Astrocyte (in vitro differentiated cells and primary cell): ENCODE results near the gene TRERF1. TPM values are rescaled to one million over a fixed set of nuclear protein-coding genes. Genes with fewer than 3 reads are reported as not detected.

Source experiments
- DNase-seq: peaks from one replicate; pipeline ENCODE4 v3.0.0-alpha.2; 2010; ENCODE audit warnings: low read depth
- FAIRE-seq: peaks from 2 replicates; lab custom pipeline; 2011; peaks lifted over from hg19 to GRCh38; lab: Jason Lieb, UNC
- H2AFZ ChIP-seq: 2 replicates; pipeline ENCODE4 v1.6.0; 2012; ENCODE audit warnings: low read depth, low read length, inconsistent platforms
- H3K27ac ChIP-seq: 2 replicates; pipeline ENCODE4 v1.5.1; 2011; ENCODE audit warnings: low read depth, low read length, inconsistent platforms
- H3K27me3 ChIP-seq: 2 replicates; pipeline ENCODE4 v1.6.0; 2011; ENCODE audit warnings: low read length, inconsistent platforms; ENCODE audit not compliant: insufficient read depth
- H3K36me3 ChIP-seq: 2 replicates; pipeline ENCODE4 v1.5.1; 2011; ENCODE audit warnings: low read length, inconsistent platforms; ENCODE audit not compliant: insufficient read depth
- H3K4me1 ChIP-seq: 2 replicates; pipeline ENCODE4 v1.5.1; 2011; ENCODE audit warnings: low read length, inconsistent platforms; ENCODE audit not compliant: insufficient read depth
- H3K4me2 ChIP-seq: 2 replicates; pipeline ENCODE4 v1.6.0; 2012; ENCODE audit warnings: low read length, inconsistent platforms
- H3K4me3 ChIP-seq: 2 replicates; pipeline ENCODE4 v1.5.1; 2011; ENCODE audit warnings: low read depth, mild to moderate bottlenecking, low read length, inconsistent platforms; ENCODE audit not compliant: insufficient read depth
- H3K79me2 ChIP-seq: 2 replicates; pipeline ENCODE4 v1.6.0; 2012; ENCODE audit warnings: mild to moderate bottlenecking, low read length, inconsistent platforms; ENCODE audit not compliant: insufficient read depth
- H3K9ac ChIP-seq: 2 replicates; pipeline ENCODE4 v1.6.0; 2012; ENCODE audit warnings: mild to moderate bottlenecking, low read length, inconsistent platforms
- H3K9me3 ChIP-seq: 2 replicates; pipeline ENCODE4 v1.5.1; 2012; ENCODE audit warnings: low read depth, mild to moderate bottlenecking, low read length, inconsistent platforms; ENCODE audit not compliant: insufficient read depth
- H4K20me1 ChIP-seq: 2 replicates; pipeline ENCODE4 v1.6.0; 2012; ENCODE audit warnings: low read length, inconsistent platforms; ENCODE audit not compliant: insufficient read depth
- H3K27ac Mint-ChIP-seq: one replicate; pipeline ENCODE4 v1.8.0; 2021; ENCODE audit warnings: mild to moderate bottlenecking, mixed read lengths; ENCODE audit not compliant: unreplicated experiment
- H3K27me3 Mint-ChIP-seq: one replicate; pipeline ENCODE4 v1.8.0; 2021; ENCODE audit warnings: low read depth, mixed read lengths; ENCODE audit not compliant: unreplicated experiment
- H3K36me3 Mint-ChIP-seq: one replicate; pipeline ENCODE4 v1.8.0; 2021; ENCODE audit warnings: low read depth, mixed read lengths; ENCODE audit not compliant: unreplicated experiment
- H3K4me1 Mint-ChIP-seq: one replicate; pipeline ENCODE4 v1.8.0; 2021; ENCODE audit warnings: low read depth, mixed read lengths; ENCODE audit not compliant: unreplicated experiment
- H3K4me3 Mint-ChIP-seq: one replicate; pipeline ENCODE4 v1.8.0; 2021; ENCODE audit warnings: mild to moderate bottlenecking, moderate library complexity, mixed read lengths; ENCODE audit not compliant: unreplicated experiment
- H3K9me3 Mint-ChIP-seq: one replicate; pipeline ENCODE4 v1.8.0; 2021; ENCODE audit warnings: mild to moderate bottlenecking, mixed read lengths; ENCODE audit not compliant: unreplicated experiment
- EZH2 ChIP-seq: IDR thresholded peaks from 2 replicates; pipeline ENCODE4 v1.6.1; 2012; ENCODE audit warnings: mild to moderate bottlenecking, low read length, inconsistent platforms; ENCODE audit not compliant: insufficient read depth
- total RNA-seq: library from RNA; stranded (reverse); gene quantifications from 2 replicates; pipeline ENCODE4 v1.2.1, GENCODE V29; 2021
- TF ChIP-seq, protein P1 (sequence below): IDR thresholded peaks from 2 replicates; pipeline ENCODE4 v1.5.1; 2011; ENCODE audit warnings: low read depth, mild to moderate bottlenecking, inconsistent platforms, low read length, moderate library complexity; ENCODE audit not compliant: insufficient read depth

TRERF1 gene
- total RNA-seq, 1 donor from 2014 or later: 8.6 TPM

DNA sequence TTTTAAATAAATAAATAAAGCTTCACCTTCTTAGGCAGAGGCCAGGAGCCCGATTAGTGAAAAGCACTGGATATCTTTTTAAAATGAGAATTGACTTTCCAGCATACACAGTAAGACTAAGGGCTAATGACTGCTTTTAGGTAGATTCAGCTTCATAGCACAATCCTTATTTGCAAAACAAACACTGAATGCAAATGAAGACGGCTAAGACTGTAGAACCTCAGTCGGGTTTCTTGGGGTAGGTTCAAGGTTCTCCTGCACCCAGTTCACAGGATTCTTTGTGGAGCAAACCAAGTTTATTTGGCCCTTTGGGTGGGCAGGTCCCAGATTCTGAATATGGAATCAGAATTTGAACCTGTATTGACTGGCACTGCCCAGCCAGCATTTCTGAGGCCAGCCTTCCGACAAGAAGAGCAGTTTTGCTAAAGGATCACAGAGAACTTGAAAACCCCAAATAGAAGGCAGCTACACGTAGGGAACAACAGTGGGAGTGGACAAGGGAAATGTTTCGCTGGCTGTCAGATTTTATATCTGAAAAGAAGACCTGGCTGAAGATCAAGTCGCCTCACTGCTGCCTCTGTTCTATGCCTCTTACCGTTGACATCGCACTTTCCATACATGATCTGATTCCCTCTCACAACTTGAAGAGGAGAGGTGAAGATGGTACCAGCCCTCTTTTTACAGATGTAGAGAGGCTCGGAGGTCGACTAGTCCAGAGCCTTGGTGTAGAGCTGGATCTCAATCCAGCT is 8.2 kb downstream of the TRERF1 start:
- Histone ChIP-seq H4K20me1 (peaks cover 44% of the 10 kb centered on the region), H3K4me2 (no peak overlapping the region), H3K79me2 (peaks cover 74% of the 10 kb centered on the region), H3K9me3 (no peaks in the 10 kb centered on the region), H3K27me3 (no peaks in the 10 kb centered on the region), H3K4me3 (no peak overlapping the region), H3K9ac (no peak overlapping the region), H3K27ac (no peak overlapping the region), H3K36me3 (no peaks in the 10 kb centered on the region), H3K4me1 (peaks cover 17% of the 10 kb centered on the region), H2AFZ (no peak overlapping the region)
- peaks cover 15% of the 10 kb centered on the region for H3K36me3 Mint-ChIP-seq
- H3K4me1 Mint-ChIP-seq: peaks cover 44% of the 10 kb centered on the region
- H3K9me3 Mint-ChIP-seq: no peaks in the 10 kb centered on the region
- TF ChIP-seq, protein P1, sequence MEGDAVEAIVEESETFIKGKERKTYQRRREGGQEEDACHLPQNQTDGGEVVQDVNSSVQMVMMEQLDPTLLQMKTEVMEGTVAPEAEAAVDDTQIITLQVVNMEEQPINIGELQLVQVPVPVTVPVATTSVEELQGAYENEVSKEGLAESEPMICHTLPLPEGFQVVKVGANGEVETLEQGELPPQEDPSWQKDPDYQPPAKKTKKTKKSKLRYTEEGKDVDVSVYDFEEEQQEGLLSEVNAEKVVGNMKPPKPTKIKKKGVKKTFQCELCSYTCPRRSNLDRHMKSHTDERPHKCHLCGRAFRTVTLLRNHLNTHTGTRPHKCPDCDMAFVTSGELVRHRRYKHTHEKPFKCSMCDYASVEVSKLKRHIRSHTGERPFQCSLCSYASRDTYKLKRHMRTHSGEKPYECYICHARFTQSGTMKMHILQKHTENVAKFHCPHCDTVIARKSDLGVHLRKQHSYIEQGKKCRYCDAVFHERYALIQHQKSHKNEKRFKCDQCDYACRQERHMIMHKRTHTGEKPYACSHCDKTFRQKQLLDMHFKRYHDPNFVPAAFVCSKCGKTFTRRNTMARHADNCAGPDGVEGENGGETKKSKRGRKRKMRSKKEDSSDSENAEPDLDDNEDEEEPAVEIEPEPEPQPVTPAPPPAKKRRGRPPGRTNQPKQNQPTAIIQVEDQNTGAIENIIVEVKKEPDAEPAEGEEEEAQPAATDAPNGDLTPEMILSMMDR: no peak
- no peak for TF ChIP-seq EZH2
- FAIRE-seq (no peak), DNase-seq (no peak)
- no peaks in the 10 kb centered on the region for H3K27me3 Mint-ChIP-seq
- peak overlapping the region; percentile 6 for H3K4me3 Mint-ChIP-seq
- H3K27ac Mint-ChIP-seq: no peak overlapping the region

DNA sequence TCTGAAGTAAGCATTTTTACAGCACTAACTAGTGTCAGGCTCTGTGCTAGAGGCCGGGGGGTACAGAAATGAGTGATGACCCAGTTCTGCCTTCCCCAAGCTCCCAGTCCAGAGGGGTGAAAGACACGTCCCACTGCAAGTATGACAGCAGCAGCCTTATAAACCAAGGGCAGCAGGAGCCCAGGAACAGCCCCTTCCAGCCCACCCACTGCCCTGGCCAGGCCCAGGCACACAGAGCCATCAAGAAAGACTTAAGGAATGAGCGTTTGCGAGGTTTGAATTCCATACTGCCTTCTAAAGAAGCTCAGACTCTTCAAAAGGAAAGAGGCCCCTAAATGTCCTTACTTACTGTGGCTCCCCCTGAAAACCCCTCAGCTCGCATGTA is 10.0 kb downstream of the TRERF1 start:
- Mint-ChIP-seq H3K4me1 (peaks cover 45% of the 10 kb centered on the region), H3K27me3 (no peaks in the 10 kb centered on the region), H3K9me3 (peaks cover 3% of the 10 kb centered on the region), H3K4me3 (no peak overlapping the region), H3K36me3 (peaks cover 11% of the 10 kb centered on the region), H3K27ac (peak overlapping the region; percentile 82)
- no peaks in the 10 kb centered on the region for H3K9me3 ChIP-seq
- H3K9ac ChIP-seq: no peak overlapping the region
- H3K27ac ChIP-seq: no peak overlapping the region
- TF ChIP-seq, protein P1: no peak
- no peak for TF ChIP-seq EZH2
- H3K27me3 ChIP-seq: no peaks in the 10 kb centered on the region
- H4K20me1 ChIP-seq: peaks cover 39% of the 10 kb centered on the region
- H3K4me2 ChIP-seq: peak overlapping the region; percentile 73
- H3K4me3 ChIP-seq: no peak overlapping the region
- FAIRE-seq (no peak), DNase-seq (no peak)
- no peak overlapping the region for H2AFZ ChIP-seq
- no peaks in the 10 kb centered on the region for H3K36me3 ChIP-seq
- H3K79me2 ChIP-seq: peaks cover 66% of the 10 kb centered on the region
- peaks cover 17% of the 10 kb centered on the region for H3K4me1 ChIP-seq
